ENCODE data around the gene SBF2. TPM values are rescaled to one million over a fixed set of nuclear protein-coding genes. Genes with fewer than 3 reads are reported as not detected.

The SBF2 gene
- total RNA-seq, 4 donors from 2014 or later: 19.3 to 28.1 (median 25.8) TPM

DNA sequence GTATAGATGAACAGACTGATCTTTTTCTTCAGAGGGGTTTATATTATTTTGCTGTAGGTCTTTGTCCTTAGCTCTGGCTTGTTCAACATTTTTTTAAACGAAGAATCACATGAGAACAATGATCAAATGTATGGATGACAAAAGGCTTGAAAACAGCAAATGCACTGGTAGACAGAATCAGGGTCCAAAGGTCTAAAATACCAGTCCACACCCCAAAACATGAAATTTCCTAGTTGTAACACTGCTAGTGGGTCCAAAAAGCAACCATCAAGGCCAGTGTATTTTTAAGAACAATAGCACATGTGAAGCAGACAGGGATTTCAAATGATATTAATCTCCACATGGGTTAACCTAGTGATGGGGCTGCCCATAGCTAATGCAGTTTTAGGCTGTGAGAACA lies 468.1 kb downstream of the SBF2 start:
- H3K9me3 ChIP-seq: no peaks in the 10 kb centered on the region
- TF ChIP-seq POLR2A (IDR thresholded peaks at IDR 0.05): no peak
- TF ChIP-seq, protein P1, sequence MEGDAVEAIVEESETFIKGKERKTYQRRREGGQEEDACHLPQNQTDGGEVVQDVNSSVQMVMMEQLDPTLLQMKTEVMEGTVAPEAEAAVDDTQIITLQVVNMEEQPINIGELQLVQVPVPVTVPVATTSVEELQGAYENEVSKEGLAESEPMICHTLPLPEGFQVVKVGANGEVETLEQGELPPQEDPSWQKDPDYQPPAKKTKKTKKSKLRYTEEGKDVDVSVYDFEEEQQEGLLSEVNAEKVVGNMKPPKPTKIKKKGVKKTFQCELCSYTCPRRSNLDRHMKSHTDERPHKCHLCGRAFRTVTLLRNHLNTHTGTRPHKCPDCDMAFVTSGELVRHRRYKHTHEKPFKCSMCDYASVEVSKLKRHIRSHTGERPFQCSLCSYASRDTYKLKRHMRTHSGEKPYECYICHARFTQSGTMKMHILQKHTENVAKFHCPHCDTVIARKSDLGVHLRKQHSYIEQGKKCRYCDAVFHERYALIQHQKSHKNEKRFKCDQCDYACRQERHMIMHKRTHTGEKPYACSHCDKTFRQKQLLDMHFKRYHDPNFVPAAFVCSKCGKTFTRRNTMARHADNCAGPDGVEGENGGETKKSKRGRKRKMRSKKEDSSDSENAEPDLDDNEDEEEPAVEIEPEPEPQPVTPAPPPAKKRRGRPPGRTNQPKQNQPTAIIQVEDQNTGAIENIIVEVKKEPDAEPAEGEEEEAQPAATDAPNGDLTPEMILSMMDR (IDR thresholded peaks at IDR 0.05 in 4 of 5, conservative IDR thresholded peaks at IDR 0.05 in 1 of 5): no peak
- H3K4me1 ChIP-seq: no peaks in the 10 kb centered on the region
- in situ Hi-C loops (cut with MboI; ENCODE audit: low sequenced_read_pairs in 4 of 4): no loop called here
- no peaks in the 10 kb centered on the region for H3K36me3 ChIP-seq
- no peak overlapping the region for H3K4me3 ChIP-seq
- no peak overlapping the region for H3K27ac ChIP-seq
- intact Hi-C loops (cut with DNase I; ENCODE audit: low total_unique reads): no loop called here
- no peak for ATAC-seq
- DNase-seq: no peak
- H3K27me3 ChIP-seq: no peaks in the 10 kb centered on the region

DNA sequence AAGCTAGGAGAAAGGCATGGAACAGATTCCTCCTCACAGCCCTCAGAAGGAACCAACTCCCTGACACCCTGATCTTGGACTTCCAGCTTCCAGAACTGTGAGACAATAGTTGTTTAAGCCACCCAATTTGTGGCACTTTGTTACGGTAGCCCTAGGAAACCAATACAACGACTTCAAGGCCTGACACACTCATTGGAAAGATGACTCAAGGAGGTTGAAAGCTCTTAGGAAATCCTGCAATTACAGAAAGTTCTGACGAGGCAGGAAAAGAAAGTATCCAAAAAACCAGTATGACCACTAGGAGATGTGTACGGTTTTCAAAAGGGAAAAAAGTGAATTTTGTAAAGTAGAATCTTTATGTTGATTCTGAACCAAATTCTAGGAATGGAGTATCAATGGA lies 468.7 kb downstream of the SBF2 start:
- Histone ChIP-seq H3K4me3 (no peak overlapping the region), H3K27me3 (no peaks in the 10 kb centered on the region), H3K27ac (no peak overlapping the region), H3K36me3 (no peaks in the 10 kb centered on the region), H3K9me3 (no peaks in the 10 kb centered on the region), H3K4me1 (no peaks in the 10 kb centered on the region)
- no peak for ATAC-seq
- in situ Hi-C loops (cut with MboI; ENCODE audit: low sequenced_read_pairs in 4 of 4): no loop called here
- TF ChIP-seq, protein P1 (IDR thresholded peaks at IDR 0.05 in 4 of 5, conservative IDR thresholded peaks at IDR 0.05 in 1 of 5): no peak
- no peak for TF ChIP-seq POLR2A (IDR thresholded peaks at IDR 0.05)
- intact Hi-C loops (cut with DNase I; ENCODE audit: low total_unique reads): no loop called here
- no peak for DNase-seq

DNA sequence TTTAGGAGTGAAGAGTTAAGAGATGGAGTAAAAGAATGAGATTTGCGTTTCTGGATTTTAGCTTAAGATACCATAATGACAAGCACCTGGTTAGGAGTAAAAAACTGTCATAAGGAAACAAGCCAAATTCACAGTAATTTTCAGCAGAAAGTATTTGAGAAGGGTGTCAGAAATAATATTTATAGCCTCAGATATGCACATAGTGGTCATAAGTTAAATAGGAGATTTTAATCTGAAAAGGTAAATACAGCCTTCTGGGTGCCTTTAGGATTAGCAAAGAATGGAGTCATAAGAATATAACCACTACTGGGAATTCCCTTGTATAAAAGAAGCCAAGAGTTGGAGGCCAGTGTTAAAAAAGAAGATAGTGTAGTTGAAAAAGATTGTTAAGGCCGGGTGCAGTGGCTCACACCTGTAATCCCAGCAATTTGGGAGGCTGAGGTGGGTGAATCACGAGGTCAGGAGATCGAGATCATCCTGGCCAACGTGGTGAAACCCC lies 470.1 kb downstream of the SBF2 start:
- ATAC-seq (no peak), DNase-seq (no peak)
- in situ Hi-C loops (cut with MboI; ENCODE audit: low sequenced_read_pairs in 4 of 4) (no loop called here), intact Hi-C loops (cut with DNase I; ENCODE audit: low total_unique reads) (no loop called here)
- Histone ChIP-seq H3K27ac (no peak overlapping the region), H3K27me3 (no peaks in the 10 kb centered on the region), H3K4me3 (no peak overlapping the region), H3K9me3 (no peaks in the 10 kb centered on the region), H3K4me1 (no peaks in the 10 kb centered on the region), H3K36me3 (no peaks in the 10 kb centered on the region)
- TF ChIP-seq, protein P1 (IDR thresholded peaks at IDR 0.05 in 4 of 5, conservative IDR thresholded peaks at IDR 0.05 in 1 of 5): no peak
- TF ChIP-seq POLR2A (IDR thresholded peaks at IDR 0.05): no peak

DNA sequence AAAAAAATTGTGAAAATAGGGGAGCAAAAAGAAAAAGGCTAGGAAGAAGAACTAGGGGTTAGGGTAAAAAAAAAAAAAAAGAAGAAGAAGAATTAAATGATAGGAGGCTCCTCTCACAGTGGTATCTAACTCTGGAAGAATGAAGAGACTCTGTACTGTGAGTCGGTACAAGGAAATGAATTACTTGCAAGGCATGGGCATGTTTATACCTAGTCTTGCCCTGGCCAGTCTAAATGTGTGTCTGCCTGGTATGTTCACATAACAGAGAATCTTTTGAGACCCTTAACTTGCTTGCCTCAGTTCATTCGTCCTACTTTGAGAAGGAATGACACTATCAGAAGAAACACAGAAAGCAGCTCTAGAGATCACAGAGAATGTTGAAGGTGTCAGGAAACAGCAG lies 470.6 kb downstream of the SBF2 start:
- intact Hi-C loops (cut with DNase I; ENCODE audit: low total_unique reads) (no loop called here), in situ Hi-C loops (cut with MboI; ENCODE audit: low sequenced_read_pairs in 4 of 4) (no loop called here)
- no peaks in the 10 kb centered on the region for H3K9me3 ChIP-seq
- ATAC-seq (no peak), DNase-seq (no peak)
- no peaks in the 10 kb centered on the region for H3K27me3 ChIP-seq
- no peaks in the 10 kb centered on the region for H3K4me1 ChIP-seq
- no peak overlapping the region for H3K4me3 ChIP-seq
- TF ChIP-seq, protein P1 (IDR thresholded peaks at IDR 0.05 in 4 of 5, conservative IDR thresholded peaks at IDR 0.05 in 1 of 5): no peak
- TF ChIP-seq POLR2A (IDR thresholded peaks at IDR 0.05): no peak
- no peaks in the 10 kb centered on the region for H3K36me3 ChIP-seq
- H3K27ac ChIP-seq: no peak overlapping the region

All from gastrocnemius medialis (tissue), 4 donors.